HCT116 (cell line): ENCODE measurements around the gene SCGB2B2. TPM values are rescaled to one million over a fixed set of nuclear protein-coding genes. Genes with fewer than 3 reads are reported as not detected.

ENCODE experiments used
- ATAC-seq: fragments of 200-7000 bp; cut with Tn5 transposase; 2 replicates; pipeline ENCODE4 v1.9.1; 2020; ENCODE audit warnings: mild to moderate bottlenecking, moderate library complexity
- BruUV-seq: library from RNA; stranded (reverse); fragments of 400-500 nt; replicated peaks from 2 replicates; lab custom pipeline; 2021; lab: Mats Ljungman, UMichigan
- CTCF ChIA-PET: fragments of 300-600 bp; sonication (Branson Sonifier 250); formaldehyde crosslinking; loops from one replicate; lab custom pipeline; 2021; ENCODE audit warnings: antibody characterized with exemption; lab: Charles Lee
- POLR2A ChIA-PET: fragments of 300-600, 350-600 bp; sonication (Branson Sonifier 250); formaldehyde crosslinking; loops from one replicate; lab custom pipeline; 2021; ENCODE audit warnings: antibody characterized with exemption; lab: Charles Lee
- RAD21 ChIA-PET, 2 experiments: fragments of 300-600 bp; sonication (Branson Sonifier 250); formaldehyde crosslinking; loops; one replicate each; lab custom pipeline; 2023; ENCODE audit warnings: low total read pairs in 2 of 2; ENCODE audit not compliant: uncharacterized antibody in 2 of 2, unreplicated experiment in 2 of 2, low non-redundant PET in 1 of 2; lab: Charles Lee
- DNase-seq: peaks from one replicate; pipeline ENCODE4 v3.0.0-alpha.2; 2010; ENCODE audit warnings: low read depth, low spot score
- H2AFZ ChIP-seq: fragments of 200-600 bp; shearing (Covaris generic), sonication (generic); 2 replicates; pipeline ENCODE4 v1.6.1; 2017; ENCODE audit warnings: low read depth, mixed run types, mixed read lengths, antibody characterized with exemption, low read length; ENCODE audit not compliant: poor library complexity, severe bottlenecking
- H3K27ac ChIP-seq: 2 replicates; pipeline ENCODE4 v1.5.1; 2012; ENCODE audit warnings: low read depth, low read length
- H3K27me3 ChIP-seq: fragments of 200-600 bp; sonication (generic); 2 replicates; pipeline ENCODE4 v1.6.1; 2016; ENCODE audit warnings: mixed run types, low read length, mixed read lengths; ENCODE audit not compliant: insufficient read depth
- H3K36me3 ChIP-seq, 2 experiments: fragments of 200-500 bp in 1 of 2; fragments of 200-600 bp in 1 of 2; sonication (Bioruptor generic) in 1 of 2; sonication (generic) in 1 of 2; 2 replicates each; pipeline versions ENCODE4 v1.5.1 to v1.6.1; 2014 to 2016; ENCODE audit warnings: low read length in 2 of 2, inconsistent platforms in 1 of 2, mixed read lengths in 1 of 2, mixed run types in 1 of 2; ENCODE audit not compliant: insufficient read depth in 2 of 2, control insufficient read depth in 1 of 2
- H3K4me1 ChIP-seq, 2 experiments: fragments of 200-600 bp in 1 of 2; sonication (generic) in 1 of 2; 2 replicates each; pipeline versions ENCODE4 v1.5.1 to v1.6.1; 2012 to 2017; ENCODE audit warnings: low read length in 2 of 2, inconsistent platforms in 1 of 2, mild to moderate bottlenecking in 1 of 2, mixed read lengths in 1 of 2, mixed run types in 1 of 2, moderate library complexity in 1 of 2; ENCODE audit not compliant: insufficient read depth in 2 of 2, control insufficient read depth in 1 of 2
- H3K4me2 ChIP-seq: fragments of 200-600 bp; sonication (generic); 2 replicates; pipeline ENCODE4 v1.6.1; 2017; ENCODE audit warnings: mixed run types, low read length, mixed read lengths
- H3K4me3 ChIP-seq, 2 experiments: fragments of 200-600 bp in 1 of 2; sonication (generic) in 1 of 2; replicated peaks in 1 of 2; 2 replicates each; pipeline ENCODE4 v1.5.1; 2011 to 2016; ENCODE audit warnings: low read length in 2 of 2, control low read depth in 1 of 2, low read depth in 1 of 2, mild to moderate bottlenecking in 1 of 2, mixed read lengths in 1 of 2, mixed run types in 1 of 2
- H3K79me2 ChIP-seq: fragments of 200-600 bp; sonication (generic); 2 replicates; pipeline ENCODE4 v1.6.1; 2017; ENCODE audit warnings: mild to moderate bottlenecking, mixed run types, low read length, moderate library complexity, mixed read lengths; ENCODE audit not compliant: insufficient read depth
- H3K9ac ChIP-seq: fragments of 200-600 bp; sonication (generic); 2 replicates; pipeline ENCODE4 v1.6.1; 2016; ENCODE audit warnings: low read length, mixed read lengths
- H3K9me2 ChIP-seq: fragments of 200-600 bp; sonication (generic), shearing (Covaris generic); 2 replicates; pipeline ENCODE4 v1.6.1; 2017; ENCODE audit warnings: mixed run types, mild to moderate bottlenecking, moderate library complexity; ENCODE audit not compliant: insufficient read depth
- H3K9me3 ChIP-seq, 2 experiments: fragments of 200-500 bp in 1 of 2; fragments of 200-600 bp in 1 of 2; sonication (Bioruptor generic) in 1 of 2; sonication (generic) in 1 of 2; 2 replicates each; pipeline ENCODE4 v1.6.1; 2014 to 2017; ENCODE audit warnings: low read length in 2 of 2, mixed read lengths in 2 of 2, inconsistent platforms in 1 of 2, low read depth in 1 of 2, mild to moderate bottlenecking in 1 of 2, mixed run types in 1 of 2, moderate library complexity in 1 of 2; ENCODE audit not compliant: control insufficient read depth in 1 of 2, insufficient read depth in 1 of 2
- H4K20me1 ChIP-seq: fragments of 200-600 bp; sonication (generic), shearing (Covaris generic); 2 replicates; pipeline ENCODE4 v1.6.1; 2017; ENCODE audit warnings: mixed run types, mild to moderate bottlenecking, moderate library complexity; ENCODE audit not compliant: insufficient read depth
- CEBPB ChIP-seq: IDR thresholded peaks from 2 replicates; pipeline ENCODE4 v1.6.1; 2012; ENCODE audit warnings: low read depth
- EZH2 ChIP-seq: fragments of 200-600 bp; sonication (generic); IDR thresholded peaks from 2 replicates; pipeline ENCODE4 v1.6.1; 2017; ENCODE audit warnings: antibody characterized with exemption, mixed run types
- EZH2phosphoT487 ChIP-seq: fragments of 200-600 bp; IDR thresholded peaks from 2 replicates; pipeline ENCODE4 v1.6.1; 2018; ENCODE audit warnings: antibody characterized with exemption, borderline replicate concordance
- FOSL1 ChIP-seq: IDR thresholded peaks from 2 replicates; pipeline ENCODE4 v1.6.1; 2012; ENCODE audit warnings: low read depth
- POLR2AphosphoS5 ChIP-seq: IDR thresholded peaks from 2 replicates; pipeline ENCODE4 v1.6.1; 2011; ENCODE audit warnings: mild to moderate bottlenecking, low read depth, low read length, moderate library complexity
- SIN3A ChIP-seq: IDR thresholded peaks from 2 replicates; pipeline ENCODE4 v1.6.1; 2012; ENCODE audit warnings: low read depth
- SRF ChIP-seq: IDR thresholded peaks from 2 replicates; pipeline ENCODE4 v1.6.1; 2012; ENCODE audit warnings: low read depth
- ZFX ChIP-seq: fragments of 450-650 bp; IDR thresholded peaks from 2 replicates; pipeline ENCODE4 v1.6.1; 2017
- intact Hi-C: fragments of 100-400 bp; cut with micrococcal nuclease; formaldehyde crosslinking; loops from 2 replicates; pipeline ENCODE4 v1.10.0; 2022
- total RNA-seq: library from RNA; stranded (reverse); gene quantifications from one replicate; pipeline ENCODE4 v1.2.1, GENCODE V29; 2021; ENCODE audit not compliant: unreplicated experiment
- TF ChIP-seq, protein P1 (sequence below): IDR thresholded peaks from 2 replicates; pipeline ENCODE4 v1.6.1; 2011; ENCODE audit warnings: mild to moderate bottlenecking, low read length, moderate library complexity; ENCODE audit not compliant: insufficient replicate concordance; ENCODE audit errors: extremely low read depth
- TF ChIP-seq, protein P2 (sequence below): IDR thresholded peaks from 2 replicates; pipeline ENCODE4 v1.6.1; 2012

The SCGB2B2 gene
- total RNA-seq, 1 experiment from 2014 or later = 0.27 TPM

DNA sequence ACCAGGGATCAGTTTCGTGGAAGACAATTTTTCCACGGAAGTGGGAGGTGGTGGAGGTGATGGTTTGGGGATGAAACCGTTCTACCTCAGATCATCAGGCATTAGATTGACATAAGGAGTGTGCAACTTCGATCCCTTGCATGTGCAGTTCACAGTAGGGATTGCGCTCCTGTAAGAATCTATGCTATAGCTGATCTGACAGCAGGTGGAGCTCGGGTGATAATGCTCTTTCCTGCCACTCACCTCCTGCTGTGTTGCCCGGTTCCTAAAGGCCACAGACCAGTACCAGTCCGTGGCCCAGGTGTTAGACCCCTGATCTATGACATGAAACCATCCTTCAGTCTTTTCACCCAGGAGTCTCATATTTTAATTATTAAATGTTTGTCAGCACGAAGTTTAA, 4.5 kb upstream of the SCGB2B2 start:
- intact Hi-C loops = no loop called here
- H3K4me2 ChIP-seq = no peak overlapping the region
- no peak overlapping the region for H2AFZ ChIP-seq
- ChIA-PET CTCF (no interaction called here), RAD21 (no interaction called here), POLR2A (no interaction called here)
- H3K4me1 ChIP-seq = peaks cover 4 to 10% of the 10 kb centered on the region in 2 experiments
- H3K9me3 ChIP-seq = peaks cover 4 to 7% of the 10 kb centered on the region in 2 experiments; a peak in 2 of 4 replicates
- ATAC-seq (no peak), DNase-seq (no peak)
- TF ChIP-seq POLR2AphosphoS5 (no peak), SIN3A (no peak), CEBPB (no peak), EZH2 (no peak), ZFX (no peak), EZH2phosphoT487 (no peak), FOSL1 (no peak), SRF (no peak)
- TF ChIP-seq, protein P1, sequence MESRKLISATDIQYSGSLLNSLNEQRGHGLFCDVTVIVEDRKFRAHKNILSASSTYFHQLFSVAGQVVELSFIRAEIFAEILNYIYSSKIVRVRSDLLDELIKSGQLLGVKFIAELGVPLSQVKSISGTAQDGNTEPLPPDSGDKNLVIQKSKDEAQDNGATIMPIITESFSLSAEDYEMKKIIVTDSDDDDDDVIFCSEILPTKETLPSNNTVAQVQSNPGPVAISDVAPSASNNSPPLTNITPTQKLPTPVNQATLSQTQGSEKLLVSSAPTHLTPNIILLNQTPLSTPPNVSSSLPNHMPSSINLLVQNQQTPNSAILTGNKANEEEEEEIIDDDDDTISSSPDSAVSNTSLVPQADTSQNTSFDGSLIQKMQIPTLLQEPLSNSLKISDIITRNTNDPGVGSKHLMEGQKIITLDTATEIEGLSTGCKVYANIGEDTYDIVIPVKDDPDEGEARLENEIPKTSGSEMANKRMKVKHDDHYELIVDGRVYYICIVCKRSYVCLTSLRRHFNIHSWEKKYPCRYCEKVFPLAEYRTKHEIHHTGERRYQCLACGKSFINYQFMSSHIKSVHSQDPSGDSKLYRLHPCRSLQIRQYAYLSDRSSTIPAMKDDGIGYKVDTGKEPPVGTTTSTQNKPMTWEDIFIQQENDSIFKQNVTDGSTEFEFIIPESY = no peak
- TF ChIP-seq, protein P2, sequence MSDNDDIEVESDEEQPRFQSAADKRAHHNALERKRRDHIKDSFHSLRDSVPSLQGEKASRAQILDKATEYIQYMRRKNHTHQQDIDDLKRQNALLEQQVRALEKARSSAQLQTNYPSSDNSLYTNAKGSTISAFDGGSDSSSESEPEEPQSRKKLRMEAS = no peak
- BruUV-seq = no TSS peak
- no peaks in the 10 kb centered on the region for H3K9me2 ChIP-seq
- no peaks in the 10 kb centered on the region for H4K20me1 ChIP-seq
- no peak overlapping the region for H3K27ac ChIP-seq
- H3K4me3 ChIP-seq = no peak overlapping the region
- no peaks in the 10 kb centered on the region for H3K27me3 ChIP-seq
- 0 out of 2 replicates have a peak, but pooled peaks cover 4% of the 10 kb centered on the region for H3K79me2 ChIP-seq
- H3K36me3 ChIP-seq = peaks cover 14 to 53% of the 10 kb centered on the region in 2 experiments; a peak in 3 of 4 replicates
- no peak overlapping the region for H3K9ac ChIP-seq
